NCI-H2107 treated with DMSO at 0.1 percent for 48 hours (cell line): Measurements from ENCODE around the gene SERTAD2.

Experiments
- DNase-seq: peaks from one replicate; lab custom pipeline; 2025; ENCODE audit not compliant: unreplicated experiment; lab: John Stamatoyannopoulos, UW

SERTAD2 gene

DNA sequence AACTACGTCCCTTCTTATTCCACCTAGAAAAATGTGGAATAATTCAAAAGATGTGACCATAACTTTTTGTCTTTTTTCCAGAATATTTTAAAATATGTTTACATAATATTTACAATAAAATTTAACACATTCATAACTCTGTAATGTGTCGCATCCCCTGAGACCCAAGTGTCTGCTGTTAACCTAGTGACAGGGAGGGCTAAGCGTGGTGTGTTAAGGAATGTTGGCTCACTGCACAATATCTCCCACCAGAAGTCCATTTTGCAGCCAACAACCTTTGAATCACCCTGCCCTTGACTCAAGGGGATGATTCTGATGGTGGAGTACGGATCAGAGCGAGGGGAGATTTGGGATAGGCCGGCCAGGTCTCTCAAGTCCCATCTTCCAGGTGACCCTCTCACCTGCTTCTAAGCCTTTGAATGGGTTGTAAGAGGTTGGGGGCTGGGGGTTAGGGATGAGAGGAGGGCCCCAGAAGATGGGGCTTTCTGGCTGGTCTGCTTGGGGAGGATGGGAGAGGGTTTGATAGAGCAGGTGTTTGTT, 43.3 kb downstream of the SERTAD2 start:
- DNase-seq, result no peak

DNA sequence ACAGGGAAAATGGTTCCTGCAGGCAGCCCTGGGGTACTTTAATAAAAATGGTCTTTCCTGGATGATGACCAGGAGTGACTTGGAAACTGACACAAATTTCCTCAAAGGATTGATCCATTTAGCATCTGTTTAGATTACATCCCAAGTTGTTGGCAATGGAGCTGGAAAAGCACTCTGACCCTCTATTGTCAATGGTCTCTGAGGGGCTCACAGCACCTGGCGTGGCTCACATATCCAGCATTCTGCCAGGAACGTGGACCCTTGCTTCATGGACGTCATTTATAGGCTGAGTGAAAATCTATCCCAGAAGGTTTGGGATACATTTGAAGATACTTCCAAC, 43.8 kb downstream of the SERTAD2 start:
- DNase-seq, result no peak

- DNase-seq, result no peak
Measured at GRCh38 chr2:64609227-64609941, 44.3 kb downstream of the SERTAD2 start.

DNA sequence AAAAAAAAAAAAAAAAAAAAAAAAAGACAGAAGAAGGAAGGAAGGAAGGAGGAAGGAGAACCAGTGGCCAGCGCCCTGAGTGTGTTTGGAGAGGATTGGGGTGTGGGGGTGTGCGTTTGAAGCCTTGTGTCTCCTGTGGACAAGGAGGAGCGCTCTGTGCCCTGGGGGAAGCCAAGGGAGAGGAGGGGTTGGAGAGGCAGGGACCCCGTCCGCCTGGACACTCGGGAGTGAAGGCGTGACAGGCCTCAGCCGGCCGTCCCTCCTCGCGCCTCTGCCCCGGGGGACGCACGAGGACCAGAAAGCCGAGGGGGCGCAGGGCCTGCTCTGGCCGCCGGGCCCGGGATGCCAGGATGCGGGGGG, 44.9 kb downstream of the SERTAD2 start:
- no peak for DNase-seq

DNA sequence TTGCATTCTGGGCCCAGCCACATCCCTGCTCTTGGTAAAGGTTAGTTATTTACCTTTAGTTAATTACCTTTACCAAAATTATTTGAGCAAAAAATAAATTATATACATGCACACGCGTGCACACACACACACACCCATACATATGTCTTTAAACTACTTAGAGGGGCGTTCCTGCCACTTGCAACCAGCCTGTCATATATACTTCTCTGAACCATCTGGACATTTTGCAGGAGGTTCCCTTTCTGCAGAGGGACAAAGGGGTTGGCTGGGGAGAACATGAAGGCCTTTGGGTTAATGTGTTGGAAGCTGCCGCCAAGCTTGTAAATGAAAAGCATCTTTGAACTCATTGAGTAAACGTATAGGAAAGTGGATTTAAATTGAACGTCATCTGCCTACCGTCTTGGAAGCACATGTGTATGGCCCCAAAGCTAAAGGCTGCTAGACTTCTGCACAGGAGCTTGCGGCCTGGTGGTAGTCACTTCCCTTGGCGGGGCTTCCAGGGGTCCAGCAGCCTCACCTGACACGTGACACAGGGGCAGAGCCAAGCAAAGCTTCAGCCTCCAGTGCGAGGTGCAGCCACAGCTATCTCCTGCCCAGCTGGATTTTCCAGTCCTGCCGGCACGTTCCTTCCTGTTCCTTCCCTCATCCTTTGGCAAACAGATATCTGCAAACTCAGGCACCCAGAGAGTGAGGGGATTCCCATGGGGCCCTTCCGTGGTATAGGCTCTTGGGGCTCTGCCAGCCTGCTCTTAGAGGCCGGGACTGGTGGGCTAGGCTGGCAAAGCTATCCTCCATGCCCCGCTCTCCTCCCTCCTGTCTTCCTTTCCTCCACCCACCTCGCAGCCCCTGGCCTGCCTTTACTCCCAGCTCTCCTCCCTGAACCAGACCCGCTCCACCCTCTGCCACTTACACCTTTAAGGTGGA, 46.1 kb downstream of the SERTAD2 start:
- no peak for DNase-seq

DNA sequence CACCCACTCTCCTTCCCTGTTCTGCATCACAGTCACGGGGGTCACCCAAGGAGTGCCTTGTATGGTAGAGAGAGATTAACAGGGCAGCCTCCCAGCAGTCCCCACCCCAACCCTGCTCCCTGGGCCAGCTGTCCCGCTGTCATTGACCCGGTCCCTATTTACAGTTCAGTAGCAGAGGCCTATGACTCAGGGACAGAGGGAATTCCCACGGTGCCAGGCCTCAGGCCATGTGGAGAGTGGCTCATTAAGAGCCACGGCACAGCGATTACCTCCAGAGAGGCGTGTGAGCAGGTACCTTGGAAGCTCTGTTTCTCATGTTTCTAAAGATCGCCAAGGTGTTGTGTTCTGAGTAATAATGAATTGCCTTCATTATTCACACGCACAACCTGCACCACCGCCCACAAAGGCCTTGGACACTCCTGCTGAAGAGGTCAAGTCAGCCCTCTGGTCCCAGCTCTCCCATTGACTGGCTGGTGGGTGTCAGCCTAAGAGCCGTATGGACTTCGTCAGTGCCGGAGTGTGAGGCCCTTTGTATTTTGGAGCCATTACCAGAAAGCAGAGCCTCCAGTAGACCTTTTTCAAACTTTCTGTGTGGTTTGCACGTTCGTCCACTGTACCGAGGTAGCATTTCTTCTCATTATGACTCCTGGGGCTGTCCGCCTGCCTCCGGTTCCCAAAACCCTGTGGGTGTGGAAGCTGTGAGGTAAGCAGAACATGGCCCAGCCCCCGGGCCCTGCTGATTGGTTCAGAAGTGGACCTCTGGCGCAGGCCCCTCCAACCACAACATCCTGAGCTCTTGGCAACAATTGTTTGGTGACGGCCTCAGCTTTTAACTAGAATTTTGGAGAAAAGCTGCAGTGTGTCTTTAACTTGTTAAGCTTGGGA, 47.0 kb downstream of the SERTAD2 start:
- no peak for DNase-seq

GRCh38 chr2:64605991-64606478, 47.7 kb downstream of the SERTAD2 start:
- DNase-seq, result no peak

GRCh38 chr2:64605026-64605471, 48.7 kb downstream of the SERTAD2 start:
- DNase-seq, result no peak

- DNase-seq, result no peak
Measured at GRCh38 chr2:64604155-64604554, 49.6 kb downstream of the SERTAD2 start.

- DNase-seq, result no peak
Measured at GRCh38 chr2:64602436-64602835, 51.3 kb downstream of the SERTAD2 start.

GRCh38 chr2:64601785-64602391, 51.8 kb downstream of the SERTAD2 start:
- DNase-seq, result no peak

DNA sequence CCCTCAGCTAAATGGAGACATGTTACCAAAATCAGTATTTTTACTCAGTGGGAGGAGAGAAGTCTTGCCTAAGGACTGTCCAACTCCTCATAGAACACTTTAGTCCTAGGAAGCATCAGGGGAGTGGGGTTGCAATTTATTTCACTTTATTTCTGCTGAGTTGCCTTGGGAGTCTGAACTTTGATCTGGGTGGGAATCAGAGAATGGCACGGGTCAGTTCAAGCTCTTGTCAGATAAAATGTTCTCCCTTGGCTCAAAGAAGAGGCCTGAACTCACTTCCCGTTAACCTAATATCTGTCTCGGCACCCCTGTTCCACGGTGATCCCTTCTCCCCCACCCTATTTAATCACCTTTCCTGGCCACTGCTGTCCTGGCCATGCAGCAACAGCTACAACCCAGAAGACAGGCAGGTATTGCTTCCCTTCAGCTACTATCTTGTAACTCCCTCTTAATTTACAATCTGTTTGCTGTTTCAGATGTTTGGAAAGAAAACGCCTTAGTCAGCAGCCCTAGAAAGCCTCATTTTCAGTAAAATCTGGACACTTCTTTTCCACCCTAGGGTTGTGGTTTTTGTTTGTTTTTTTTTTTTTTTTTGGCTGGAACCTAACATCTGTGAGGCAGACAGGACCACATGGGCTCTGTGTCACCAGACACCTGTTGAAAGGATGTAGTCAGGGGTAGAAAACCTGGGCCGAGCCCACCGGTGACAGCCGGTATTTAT, 52.5 kb downstream of the SERTAD2 start:
- DNase-seq, result no peak

DNA sequence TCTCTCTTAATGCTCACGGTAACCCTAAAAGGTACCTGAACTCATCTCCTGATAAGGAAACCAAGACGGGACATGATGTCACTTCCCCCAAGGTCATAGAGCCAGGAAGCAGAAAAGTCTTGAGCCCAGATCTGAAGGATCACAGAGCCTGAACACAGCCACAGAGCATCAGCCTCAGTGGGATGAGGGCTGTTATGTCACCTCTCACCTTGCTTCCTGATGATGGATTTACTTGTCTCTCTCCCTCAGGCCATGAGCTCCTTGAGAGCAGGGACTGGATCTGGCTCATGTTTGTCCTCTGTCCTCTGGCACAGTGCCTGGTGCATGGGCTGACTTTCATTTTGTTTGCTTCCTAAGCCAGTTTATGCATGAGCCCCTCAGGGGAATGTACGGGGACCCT, 54.2 kb downstream of the SERTAD2 start:
- no peak for DNase-seq

- DNase-seq, result no peak
Measured at GRCh38 chr2:64598226-64598625, 55.5 kb downstream of the SERTAD2 start.

DNA sequence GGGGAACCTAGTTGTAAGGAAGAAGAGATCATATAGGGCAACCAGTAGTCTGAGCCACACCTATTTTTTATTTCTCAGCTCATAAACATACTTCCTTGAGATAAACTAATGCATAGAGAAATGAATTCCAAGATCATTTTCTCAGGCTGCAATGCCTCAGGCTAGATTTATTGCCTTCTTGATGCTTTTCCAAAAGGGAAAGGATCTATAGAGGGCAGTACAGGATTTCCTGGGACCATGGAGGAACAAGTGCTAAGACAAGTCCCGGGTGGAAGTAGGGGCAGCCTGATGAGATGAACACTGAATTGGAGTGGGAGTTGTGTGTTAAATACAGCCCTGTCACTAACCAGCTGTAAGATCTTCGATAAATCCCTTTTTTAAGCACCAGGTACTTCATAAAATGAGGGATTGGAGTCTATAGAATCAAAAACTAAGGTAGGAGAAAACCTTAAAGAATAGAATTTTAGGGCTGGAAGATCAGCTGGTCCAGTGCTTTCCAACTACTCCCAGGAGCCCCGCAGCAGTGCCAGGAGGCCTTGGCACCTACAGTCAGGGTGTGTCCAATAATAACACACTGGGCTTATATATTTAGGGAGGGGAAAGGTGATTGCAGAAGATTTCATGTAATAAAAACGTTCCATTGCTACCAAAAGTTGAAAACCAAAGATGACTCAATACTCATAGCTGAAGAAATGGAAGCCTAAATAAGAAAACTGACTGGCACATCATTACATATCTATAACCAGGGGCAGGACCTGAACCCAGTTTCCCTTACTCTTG, 58.1 kb downstream of the SERTAD2 start:
- DNase-seq, result peak; percentile 43

DNA sequence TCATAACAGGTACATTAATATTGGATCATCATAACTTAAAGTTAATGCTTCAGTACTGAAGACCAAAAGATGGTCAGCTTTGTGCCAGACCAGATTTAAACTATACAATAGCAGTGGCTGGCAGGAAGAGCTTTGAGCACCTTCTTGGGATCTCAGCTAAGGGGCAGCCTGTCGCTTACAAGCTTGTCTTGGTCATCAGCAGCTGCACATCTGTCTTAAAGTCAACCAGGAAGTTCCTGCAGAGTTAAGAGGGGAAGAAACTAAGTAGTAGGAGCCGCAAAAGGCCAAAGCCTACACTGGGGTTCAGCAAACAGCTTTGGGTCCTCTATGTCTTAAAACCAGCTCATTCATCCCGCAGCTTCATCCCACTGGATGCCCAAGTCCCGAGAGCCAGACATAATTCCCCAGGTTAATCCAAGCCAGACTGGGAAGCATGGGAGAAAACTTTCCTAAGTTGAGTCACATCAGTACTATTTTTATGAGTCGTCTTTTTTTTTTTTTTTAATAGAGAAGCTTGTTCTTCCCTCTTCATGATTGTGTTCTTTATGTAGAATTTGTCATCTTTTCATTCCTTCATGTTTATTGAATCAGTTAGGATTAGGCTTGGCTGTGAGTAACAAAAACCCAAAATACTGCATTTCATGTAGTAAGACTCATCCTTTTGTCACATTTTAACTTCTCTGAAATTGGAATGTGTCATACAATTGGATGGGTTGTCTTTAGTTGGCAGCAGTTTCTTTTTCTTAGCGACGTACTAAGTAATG, 59.3 kb downstream of the SERTAD2 start:
- DNase-seq, result no peak

DNA sequence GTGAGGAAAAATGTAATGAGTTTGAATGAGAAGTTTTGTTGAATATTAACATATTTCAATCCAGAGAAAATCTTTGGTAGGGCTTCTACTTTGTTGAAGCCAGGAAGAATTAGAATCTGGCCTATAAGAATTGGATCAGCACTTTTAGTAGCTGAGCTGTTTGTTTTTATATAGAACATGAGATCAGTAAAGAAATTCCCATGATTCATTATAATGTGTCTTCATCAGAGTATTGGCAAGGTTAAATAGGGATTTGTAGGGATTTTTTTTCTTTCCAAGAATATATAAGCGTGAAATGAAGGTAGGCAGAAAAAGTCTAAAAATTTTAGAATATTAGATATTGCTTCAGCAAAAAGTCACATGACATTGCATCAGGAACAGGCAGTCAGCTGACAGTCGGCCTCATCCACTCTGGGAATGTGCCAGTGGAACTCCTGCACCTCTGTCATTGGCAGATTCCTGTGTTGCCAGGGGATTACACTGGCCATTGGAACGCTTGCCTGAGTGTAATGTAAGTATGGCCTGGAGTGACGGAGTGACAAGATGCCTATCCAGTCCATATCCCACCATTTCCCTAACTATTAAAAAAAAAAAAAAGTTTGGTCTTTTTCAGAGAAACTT, 60.6 kb downstream of the SERTAD2 start:
- no peak for DNase-seq

GRCh38 chr2:64591188-64591587, 62.5 kb downstream of the SERTAD2 start:
- no peak for DNase-seq
